K562 (cell line): ENCODE measurements around the gene ETV7. TPM values are rescaled to one million over a fixed set of nuclear protein-coding genes. Genes with fewer than 3 reads are reported as not detected.

Source experiments
- BMI1 ChIP-seq: fragments of 150-350 bp; IDR thresholded peaks from 2 replicates; pipeline ENCODE4 v1.6.1; 2014; ENCODE audit warnings: low read length
- BRF1 ChIP-seq: IDR thresholded peaks from 3 replicates; pipeline ENCODE4 v1.6.1; 2011; ENCODE audit warnings: borderline replicate concordance, mild to moderate bottlenecking; ENCODE audit not compliant: insufficient read length; ENCODE audit errors: extremely low read depth
- FOSL1 ChIP-seq: fragments of 200-800 bp; sonication (Bioruptor generic); conservative IDR thresholded peaks from 2 replicates; pipeline ENCODE4 v1.6.1; 2016; ENCODE audit warnings: missing genetic modification characterization, missing compliant biosample characterization
- GTF2E2 ChIP-seq: fragments of 200-800 bp; sonication (Bioruptor generic); IDR thresholded peaks from 2 replicates; pipeline ENCODE4 v1.6.1; 2016; ENCODE audit warnings: missing genetic modification characterization, missing compliant biosample characterization
- HBP1 ChIP-seq: fragments of 450-650 bp; formaldehyde crosslinking; IDR thresholded peaks from 2 replicates; pipeline ENCODE4 v1.4.0; 2022; ENCODE audit warnings: missing genetic modification characterization
- HDAC2 ChIP-seq: fragments of 450-650 bp; IDR thresholded peaks from 2 replicates; pipeline ENCODE4 v1.6.1; 2016; ENCODE audit warnings: mild to moderate bottlenecking
- HMG20A ChIP-seq: fragments of 450-650 bp; formaldehyde crosslinking; conservative IDR thresholded peaks from 2 replicates; pipeline ENCODE4 v1.4.0; 2020; ENCODE audit warnings: mild to moderate bottlenecking, mixed read lengths
- ILF3 ChIP-seq: fragments of 450-650 bp; IDR thresholded peaks from 2 replicates; pipeline ENCODE4 v1.6.1; 2018; ENCODE audit warnings: antibody characterized with exemption, mild to moderate bottlenecking, moderate library complexity, borderline replicate concordance
- MYBL2 ChIP-seq, 2 experiments: fragments of 450-650 bp in 1 of 2; sonication (generic) in 1 of 2; formaldehyde crosslinking in 1 of 2; IDR thresholded peaks; 2 replicates each; pipeline versions ENCODE4 v1.6.1 to v1.8.1; 2017 to 2022; ENCODE audit warnings: borderline replicate concordance in 1 of 2, inconsistent platforms in 1 of 2, low read depth in 1 of 2, mild to moderate bottlenecking in 1 of 2, missing genetic modification reagents in 1 of 2, moderate library complexity in 1 of 2
- MYNN ChIP-seq, 2 experiments: sonication (generic); formaldehyde crosslinking in 1 of 2; IDR thresholded peaks; 2 replicates each; pipeline versions ENCODE4 v1.5.0 to v1.6.1; 2016 to 2020; ENCODE audit warnings: antibody characterized with exemption in 1 of 2, missing genetic modification reagents in 1 of 2
- NCOA2 ChIP-seq, 2 experiments: fragments of 450-650 bp; IDR thresholded peaks; 2 replicates each; pipeline ENCODE4 v1.6.1; 2018; ENCODE audit warnings: mild to moderate bottlenecking in 2 of 2, moderate library complexity in 1 of 2; ENCODE audit not compliant: partially characterized antibody in 2 of 2
- POLR2AphosphoS2 ChIP-seq: IDR thresholded peaks from 2 replicates; pipeline ENCODE4 v1.6.1; 2012; ENCODE audit warnings: low read length, improper control_type of control experiment
- SIRT6 ChIP-seq: IDR thresholded peaks from one replicate; pipeline ENCODE4 v1.6.1; 2012; ENCODE audit warnings: low read depth, mild to moderate bottlenecking, control low read depth, inconsistent platforms, low read length, moderate library complexity
- SLC30A9 ChIP-seq: fragments of 250-450 bp; sonication (Bioruptor Pico); IDR thresholded peaks from 2 replicates; pipeline ENCODE4 v1.8.0; 2022; ENCODE audit warnings: mild to moderate bottlenecking, moderate library complexity
- TRIM24 ChIP-seq, 2 experiments: fragments of 450-650 bp; IDR thresholded peaks; 2 replicates each; pipeline ENCODE4 v1.6.1; 2016
- U2AF2 ChIP-seq: fragments of 200-400 bp; formaldehyde crosslinking; optimal IDR thresholded peaks from 2 replicates; pipeline ENCODE3; 2017; ENCODE audit warnings: low read depth, mild to moderate bottlenecking, low read length
- ZFP36 ChIP-seq: fragments of 150-350 bp; IDR thresholded peaks from 2 replicates; pipeline ENCODE4 v1.6.1; 2018; ENCODE audit warnings: low read length, low read depth; ENCODE audit not compliant: partially characterized antibody
- ZNF696 ChIP-seq: fragments of 250-450 bp; sonication (Bioruptor Pico); conservative IDR thresholded peaks from 2 replicates; pipeline ENCODE4 v1.4.0; 2020; ENCODE audit warnings: mild to moderate bottlenecking, moderate library complexity
- ZNF717 ChIP-seq: fragments of 250-450 bp; sonication (Bioruptor Pico); IDR thresholded peaks from 2 replicates; pipeline ENCODE4 v1.5.0; 2021
- polyA plus RNA-seq, 8 experiments: library from polyadenylated mRNA; depleted of rRNA in 4 of 8; stranded (reverse) in 5 of 8; unstranded in 3 of 8; fragments of >200 nt; fragmentation: Nextera tagmentation in 2 of 8; fragmentation: Illumina TruSeq in 1 of 8; extraction: Ambion mirVana in 2 of 8; extraction: Trizol in 1 of 8; gene quantifications; 2 replicates each; pipeline versions ENCODE4 v1.2.1 to v1.2.3, GENCODE V29; 2011 to 2014; ENCODE audit warnings: inconsistent platforms in 1 of 8, missing spikeins in 1 of 8
- total RNA-seq, 7 experiments: library from RNA; depleted of rRNA in 6 of 7; stranded (reverse); fragments of >200 nt in 6 of 7; fragmentation: Illumina TruSeq in 2 of 7; extraction: Trizol in 2 of 7; gene quantifications; 2 replicates each; pipeline versions ENCODE4 v1.2.1 to v1.2.3, GENCODE V29; 2011 to 2021; ENCODE audit warnings: low replicate concordance in 1 of 7
- TF ChIP-seq, protein P1 (sequence below): fragments of 250-450 bp; sonication (Bioruptor Pico); IDR thresholded peaks from 2 replicates; pipeline ENCODE4 v1.4.0; 2020; ENCODE audit warnings: borderline replicate concordance
- TF ChIP-seq, protein P2 (sequence below): fragments of 250-450 bp; sonication (Bioruptor Pico); IDR thresholded peaks from 2 replicates; pipeline ENCODE4 v1.5.0; 2021; ENCODE audit warnings: mild to moderate bottlenecking, borderline replicate concordance

ETV7 gene
- total and polyA plus RNA-seq, 9 of the 15 experiments (the other 6 are each of a cell fraction or from before 2014, with no cell fraction given), result 0.07 to 0.22 (median 0.14) TPM; not detected in 3

GRCh38 chr6:36350681-36351571, 36.5 kb downstream of the ETV7 start (continued):
- TF ChIP-seq, protein P1, sequence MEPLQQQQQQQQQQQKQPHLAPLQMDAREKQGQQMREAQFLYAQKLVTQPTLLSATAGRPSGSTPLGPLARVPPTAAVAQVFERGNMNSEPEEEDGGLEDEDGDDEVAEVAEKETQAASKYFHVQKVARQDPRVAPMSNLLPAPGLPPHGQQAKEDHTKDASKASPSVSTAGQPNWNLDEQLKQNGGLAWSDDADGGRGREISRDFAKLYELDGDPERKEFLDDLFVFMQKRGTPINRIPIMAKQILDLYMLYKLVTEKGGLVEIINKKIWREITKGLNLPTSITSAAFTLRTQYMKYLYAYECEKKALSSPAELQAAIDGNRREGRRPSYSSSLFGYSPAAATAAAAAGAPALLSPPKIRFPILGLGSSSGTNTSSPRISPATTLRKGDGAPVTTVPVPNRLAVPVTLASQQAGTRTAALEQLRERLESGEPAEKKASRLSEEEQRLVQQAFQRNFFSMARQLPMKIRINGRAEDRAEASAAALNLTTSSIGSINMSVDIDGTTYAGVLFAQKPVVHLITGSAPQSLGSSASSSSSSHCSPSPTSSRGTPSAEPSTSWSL (CRISPR knock-in tag), result no peak
- TF ChIP-seq MYBL2 (IDR thresholded peaks at IDR 0.05; ENCODE audit: low read depth) (no peak), MYBL2 (CRISPR knock-in tag; IDR thresholded peaks at IDR 0.05; ENCODE audit: borderline replicate concordance) (no peak), GTF2E2 (tag) (no peak), ILF3 (no peak), SIRT6 (no peak), BMI1 (no peak), TRIM24 (IDR thresholded peaks at IDR 0.05) (peak; percentile 90 to 93), POLR2AphosphoS2 (no peak), SLC30A9 (CRISPR knock-in tag) (no peak), BRF1 (no peak), NCOA2 (IDR thresholded peaks at IDR 0.05; ENCODE audit: partially characterized antibody in 2 of 2) (no peak), ZNF696 (no peak), ZFP36 (peak; percentile 44), U2AF2 (no peak), HDAC2 (peak; percentile 97), ZNF717 (CRISPR knock-in tag) (no peak), MYNN (IDR thresholded peaks at IDR 0.05) (peak; percentile 87), MYNN (CRISPR knock-in tag; IDR thresholded peaks at IDR 0.05) (no peak), HBP1 (peak; percentile 64; the same call in 1 of the 2 replicates), FOSL1 (tag) (peak; percentile 99), HMG20A (CRISPR knock-in tag) (peak; percentile 85)
- TF ChIP-seq, protein P2, sequence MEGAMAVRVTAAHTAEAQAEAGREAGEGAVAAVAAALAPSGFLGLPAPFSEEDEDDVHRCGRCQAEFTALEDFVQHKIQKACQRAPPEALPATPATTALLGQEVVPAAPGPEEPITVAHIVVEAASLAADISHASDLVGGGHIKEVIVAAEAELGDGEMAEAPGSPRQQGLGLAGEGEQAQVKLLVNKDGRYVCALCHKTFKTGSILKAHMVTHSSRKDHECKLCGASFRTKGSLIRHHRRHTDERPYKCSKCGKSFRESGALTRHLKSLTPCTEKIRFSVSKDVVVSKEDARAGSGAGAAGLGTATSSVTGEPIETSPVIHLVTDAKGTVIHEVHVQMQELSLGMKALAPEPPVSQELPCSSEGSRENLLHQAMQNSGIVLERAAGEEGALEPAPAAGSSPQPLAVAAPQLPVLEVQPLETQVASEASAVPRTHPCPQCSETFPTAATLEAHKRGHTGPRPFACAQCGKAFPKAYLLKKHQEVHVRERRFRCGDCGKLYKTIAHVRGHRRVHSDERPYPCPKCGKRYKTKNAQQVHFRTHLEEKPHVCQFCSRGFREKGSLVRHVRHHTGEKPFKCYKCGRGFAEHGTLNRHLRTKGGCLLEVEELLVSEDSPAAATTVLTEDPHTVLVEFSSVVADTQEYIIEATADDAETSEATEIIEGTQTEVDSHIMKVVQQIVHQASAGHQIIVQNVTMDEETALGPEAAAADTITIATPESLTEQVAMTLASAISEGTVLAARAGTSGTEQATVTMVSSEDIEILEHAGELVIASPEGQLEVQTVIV (CRISPR knock-in tag), result no peak
